ENCODE data around the gene BLVRA.

DNA sequence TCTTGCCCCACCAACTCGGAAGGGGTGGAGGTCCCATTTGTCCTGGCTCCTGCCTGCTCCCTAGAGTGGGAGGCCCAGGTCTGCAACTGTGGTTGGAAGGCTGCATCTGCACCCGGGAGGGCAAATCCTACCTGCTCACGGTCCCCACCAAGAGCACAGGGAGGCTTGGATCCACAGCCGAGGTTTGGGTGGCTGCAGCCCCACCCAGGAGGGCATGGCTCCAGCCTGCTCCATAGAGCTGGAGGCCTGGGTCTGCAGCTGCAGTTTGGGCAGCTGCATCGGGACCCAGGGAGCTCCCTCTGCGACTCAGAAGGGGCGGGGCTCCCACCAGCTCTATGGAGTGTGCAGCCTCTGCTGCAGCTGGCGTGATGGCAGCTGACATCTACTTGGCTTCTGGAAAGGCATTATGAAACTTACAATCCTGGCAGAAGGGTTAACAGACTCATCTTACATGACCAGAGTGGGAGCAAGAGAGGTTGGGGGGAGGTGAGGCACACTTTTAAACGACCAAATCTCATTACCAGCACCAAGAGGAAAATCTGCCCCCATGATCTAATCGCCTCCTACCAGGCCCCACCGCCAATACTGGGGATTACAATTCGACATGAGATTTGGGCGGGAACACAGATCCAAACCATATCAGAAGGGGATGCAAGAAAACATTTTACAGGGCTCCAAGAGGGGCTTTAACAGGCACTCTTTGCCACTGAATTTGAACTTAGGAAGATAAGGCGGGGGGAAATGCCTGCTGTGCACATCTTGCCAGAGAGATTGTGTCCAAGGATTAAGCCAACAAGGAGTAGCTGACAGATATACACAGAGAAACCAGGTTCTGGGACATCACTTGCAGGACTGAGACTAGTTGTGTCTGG lies 8.2 kb upstream of the BLVRA start:
- TF ChIP-seq, protein P1, sequence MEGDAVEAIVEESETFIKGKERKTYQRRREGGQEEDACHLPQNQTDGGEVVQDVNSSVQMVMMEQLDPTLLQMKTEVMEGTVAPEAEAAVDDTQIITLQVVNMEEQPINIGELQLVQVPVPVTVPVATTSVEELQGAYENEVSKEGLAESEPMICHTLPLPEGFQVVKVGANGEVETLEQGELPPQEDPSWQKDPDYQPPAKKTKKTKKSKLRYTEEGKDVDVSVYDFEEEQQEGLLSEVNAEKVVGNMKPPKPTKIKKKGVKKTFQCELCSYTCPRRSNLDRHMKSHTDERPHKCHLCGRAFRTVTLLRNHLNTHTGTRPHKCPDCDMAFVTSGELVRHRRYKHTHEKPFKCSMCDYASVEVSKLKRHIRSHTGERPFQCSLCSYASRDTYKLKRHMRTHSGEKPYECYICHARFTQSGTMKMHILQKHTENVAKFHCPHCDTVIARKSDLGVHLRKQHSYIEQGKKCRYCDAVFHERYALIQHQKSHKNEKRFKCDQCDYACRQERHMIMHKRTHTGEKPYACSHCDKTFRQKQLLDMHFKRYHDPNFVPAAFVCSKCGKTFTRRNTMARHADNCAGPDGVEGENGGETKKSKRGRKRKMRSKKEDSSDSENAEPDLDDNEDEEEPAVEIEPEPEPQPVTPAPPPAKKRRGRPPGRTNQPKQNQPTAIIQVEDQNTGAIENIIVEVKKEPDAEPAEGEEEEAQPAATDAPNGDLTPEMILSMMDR (conservative IDR thresholded peaks at IDR 0.05 in 1 of 2, IDR thresholded peaks at IDR 0.05 in 1 of 2; ENCODE audit: low read depth in 1 of 2, low read length in 2 of 2): no peak
- TF ChIP-seq EZH2 (IDR thresholded peaks at IDR 0.05; ENCODE audit: low read length, missing control alignments): no peak
